GM12874 (cell line): ENCODE results near the gene MRPL19.

Experiments
- CTCF ChIP-seq: IDR thresholded peaks from 2 replicates; pipeline ENCODE4 v1.5.1; 2011; ENCODE audit warnings: low read depth, mild to moderate bottlenecking, control low read depth, low read length, moderate library complexity; ENCODE audit not compliant: insufficient read depth

Gene MRPL19

GRCh38 chr2:75667884-75668283 is 21.3 kb downstream of the MRPL19 start:
- no peak for TF ChIP-seq CTCF

DNA sequence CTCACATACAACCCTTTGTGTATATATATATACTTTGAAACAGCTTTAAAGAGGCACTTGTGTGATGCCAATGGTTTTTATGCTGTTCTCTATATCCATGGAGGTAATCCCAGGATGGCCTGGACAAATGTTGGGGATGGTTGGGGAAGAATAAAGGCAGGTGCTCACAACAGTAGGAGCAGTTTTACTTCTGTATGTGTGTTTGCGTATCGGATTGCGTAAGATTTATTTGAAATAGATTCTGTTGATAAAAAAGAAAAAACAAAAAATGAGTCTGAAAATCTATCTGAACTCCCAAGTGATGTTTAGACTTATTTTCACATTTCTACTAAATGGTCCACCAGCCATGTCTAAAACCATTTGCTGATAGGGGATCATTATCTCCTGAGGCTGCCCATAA is 29.3 kb downstream of the MRPL19 start:
- TF ChIP-seq CTCF: no peak

DNA sequence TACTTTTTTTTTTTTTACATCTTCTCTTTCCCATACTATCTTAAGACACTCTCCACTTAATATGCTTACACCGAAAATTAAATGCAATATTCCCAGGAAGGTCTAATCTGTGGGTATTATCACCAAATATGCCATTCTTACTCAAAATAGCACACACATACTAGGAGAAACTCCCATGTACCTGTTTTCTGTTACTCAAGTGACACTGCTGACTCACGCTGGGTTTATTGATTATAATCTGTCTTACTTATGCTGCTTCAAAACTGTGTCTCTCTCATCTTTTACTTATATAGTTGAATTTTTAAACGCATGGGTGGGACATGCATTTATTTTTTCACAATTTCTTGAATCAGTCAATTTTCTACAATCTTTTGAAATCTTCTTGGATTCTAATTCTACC is 29.9 kb downstream of the MRPL19 start:
- no peak for TF ChIP-seq CTCF

DNA sequence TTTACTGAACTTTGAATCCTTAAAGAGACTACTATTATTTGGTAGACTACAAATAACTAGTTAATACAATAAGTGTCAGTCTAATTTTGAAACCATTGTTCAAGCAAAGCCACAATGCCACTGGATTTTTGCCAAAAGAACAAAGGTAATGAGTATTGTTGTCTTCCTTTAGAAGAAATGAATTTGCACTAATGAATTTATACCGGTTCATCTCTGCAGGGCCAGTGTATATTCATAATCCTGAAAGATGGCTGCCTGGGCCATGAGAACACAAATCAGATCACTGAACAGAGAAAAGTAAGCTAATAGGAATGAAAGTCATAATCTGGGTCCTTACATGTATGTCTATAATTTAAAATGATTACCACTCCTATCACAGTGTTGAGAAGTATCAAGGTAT is 33.0 kb downstream of the MRPL19 start:
- no peak for TF ChIP-seq CTCF

DNA sequence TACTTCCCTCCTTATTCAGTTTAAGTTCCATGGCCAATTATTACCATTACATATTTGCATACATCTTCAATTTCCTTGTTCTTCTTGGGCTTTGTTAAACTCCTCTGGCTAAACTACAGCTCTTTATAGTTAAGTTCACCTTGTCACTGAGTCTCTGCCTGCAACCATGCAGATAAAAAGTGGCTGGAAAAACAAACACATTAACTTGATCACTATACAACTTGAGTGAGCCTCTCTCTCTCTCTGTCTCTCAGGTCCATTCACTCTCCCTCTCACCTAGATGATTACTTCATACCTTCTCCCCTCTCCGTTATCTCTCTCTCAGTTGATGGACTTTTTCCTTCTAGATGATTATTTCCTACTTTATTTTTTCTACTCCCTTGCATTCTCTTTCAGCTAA is 33.8 kb downstream of the MRPL19 start:
- no peak for TF ChIP-seq CTCF

DNA sequence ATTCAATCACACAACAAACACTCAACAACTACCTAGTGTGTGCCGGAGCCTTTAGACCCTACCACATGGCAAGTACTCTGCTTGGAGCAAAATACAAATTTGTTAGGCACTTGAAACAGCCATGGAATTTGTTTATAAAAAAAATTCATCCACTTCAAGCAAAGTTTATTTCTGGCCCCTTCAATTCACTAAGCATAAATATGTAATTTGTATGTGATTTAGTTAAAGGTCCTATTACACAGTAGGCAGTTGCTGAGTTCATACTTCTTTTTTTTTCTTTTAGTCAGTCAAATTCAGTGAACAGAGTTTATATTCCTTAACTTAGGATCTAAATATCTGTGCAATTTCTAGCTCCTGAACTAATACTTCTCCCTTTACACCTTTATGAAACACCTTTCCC is 41.6 kb downstream of the MRPL19 start:
- TF ChIP-seq CTCF: no peak

DNA sequence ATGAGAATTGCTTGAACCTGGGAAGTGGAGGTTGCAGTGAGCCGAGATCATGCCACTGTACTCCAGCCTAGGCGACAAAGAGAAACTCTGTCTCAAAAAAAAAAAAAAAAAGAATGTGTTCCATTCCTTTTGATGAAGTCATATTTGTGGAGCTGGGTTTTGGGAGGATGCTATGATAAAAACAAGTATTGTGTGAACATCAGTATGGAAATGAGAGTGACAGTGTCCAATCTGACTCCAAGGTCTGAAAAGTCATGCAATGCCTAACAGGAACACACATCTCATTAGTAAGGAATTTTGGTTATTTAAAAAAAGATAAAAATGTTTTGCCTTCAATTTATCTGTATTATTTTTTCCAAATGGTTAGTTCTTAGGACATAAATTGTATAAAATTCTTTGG is 52.3 kb downstream of the MRPL19 start:
- TF ChIP-seq CTCF: no peak

DNA sequence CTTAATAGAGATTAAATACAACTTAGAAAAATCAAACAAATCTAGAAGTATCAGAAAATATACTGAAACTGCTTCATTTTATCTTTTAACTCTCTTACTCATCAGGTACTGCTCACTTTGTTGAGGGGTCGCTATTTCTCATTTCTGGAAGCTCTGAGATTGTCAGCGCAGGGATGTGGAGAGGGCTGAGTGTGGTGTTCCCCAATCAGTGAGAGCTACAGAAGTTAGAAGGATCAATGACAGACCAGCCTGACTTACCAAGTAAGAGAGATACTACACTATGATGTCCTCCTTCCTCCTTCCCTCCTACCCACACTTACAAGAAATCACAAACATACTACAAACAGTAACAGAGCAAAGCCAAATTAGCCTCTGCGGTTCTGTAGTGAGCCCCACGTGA is 56.0 kb downstream of the MRPL19 start:
- no peak for TF ChIP-seq CTCF
